Smooth muscle cell of the umbilical artery (primary cell): ENCODE data around the gene PRB2. TPM values are rescaled to one million over a fixed set of nuclear protein-coding genes. Genes with fewer than 3 reads are reported as not detected.

ENCODE experiments used
- total RNA-seq: library from RNA; depleted of rRNA; stranded (reverse); fragments of >200 nt; gene quantifications from 2 replicates; pipeline ENCODE4 v1.2.3, GENCODE V29; 2014

The PRB2 gene
- not detected in 2 replicates for total RNA-seq

GRCh38 chr12:11395467-11395866, at the start of gene PRB2:
Gene PRB2 (minus strand): TSS chr12:11395567. CDS start chr12:11395529, 38 bp downstream.

Other genes with a start within 250 kb of the PRB2 start
- gene SMIM10L1, start 224.4 kb downstream of the PRB2 start, total RNA-seq, result 6.8 and 7.2 TPM in 2 replicates
- not detected in 2 replicates for gene TAS2R42, start 208.6 kb downstream of the PRB2 start, total RNA-seq
- gene PRB3, start 125.9 kb downstream of the PRB2 start, total RNA-seq, result not detected in 2 replicates
- not detected in 2 replicates for gene PRB4, start 85.1 kb downstream of the PRB2 start, total RNA-seq